PC-9 (cell line): ENCODE measurements around the gene ROBO4. TPM values are rescaled to one million over a fixed set of nuclear protein-coding genes. Genes with fewer than 3 reads are reported as not detected.

ENCODE experiments used
- BruUV-seq: library from RNA; stranded (reverse); fragments of 400-500 nt; replicated peaks from 2 replicates; lab custom pipeline; 2021; lab: Mats Ljungman, UMichigan
- CTCF ChIA-PET: fragments of 300-600 bp; sonication (Branson Sonifier 250); formaldehyde crosslinking; loops from one replicate; lab custom pipeline; 2022; ENCODE audit warnings: antibody characterized with exemption; lab: Charles Lee
- POLR2A ChIA-PET: fragments of 300-600 bp; sonication (Branson Sonifier 250); formaldehyde crosslinking; loops from one replicate; lab custom pipeline; 2022; ENCODE audit warnings: antibody characterized with exemption; ENCODE audit not compliant: unreplicated experiment; lab: Charles Lee
- DNase-seq, 2 experiments: peaks; one replicate each; pipeline versions ENCODE4 v3.0.0 to v3.0.0-alpha.2; 2015 to 2022; ENCODE audit warnings: mixed read lengths in 1 of 2
- H2AFZ ChIP-seq: fragments of 200-600 bp; sonication (generic); 2 replicates; pipeline ENCODE4 v1.8.1; 2017; ENCODE audit warnings: antibody characterized with exemption
- H3F3A ChIP-seq: fragments of 200-600 bp; sonication (generic); 2 replicates; pipeline ENCODE4 v1.8.1; 2017; ENCODE audit warnings: antibody characterized with exemption, mild to moderate bottlenecking, low read depth; ENCODE audit not compliant: insufficient read depth
- H3K27ac ChIP-seq: fragments of 200-600 bp; sonication (generic); 2 replicates; pipeline ENCODE4 v1.6.1; 2016; ENCODE audit warnings: mixed run types
- H3K27me3 ChIP-seq: fragments of 200-600 bp; sonication (generic); 2 replicates; pipeline ENCODE4 v1.6.1; 2016; ENCODE audit warnings: low read depth, mixed run types; ENCODE audit not compliant: insufficient read depth
- H3K36me3 ChIP-seq: fragments of 200-600 bp; sonication (generic); 2 replicates; pipeline ENCODE4 v1.6.1; 2016; ENCODE audit warnings: low read depth, mixed run types
- H3K4me1 ChIP-seq: fragments of 200-600 bp; sonication (generic); replicated peaks from 2 replicates; pipeline ENCODE4 v1.6.1; 2016; ENCODE audit warnings: mixed run types; ENCODE audit not compliant: insufficient read depth
- H3K4me2 ChIP-seq: fragments of 200-600 bp; sonication (generic); 2 replicates; pipeline ENCODE4 v1.6.1; 2017; ENCODE audit warnings: mixed run types
- H3K4me3 ChIP-seq: fragments of 200-600 bp; sonication (generic); 2 replicates; pipeline ENCODE4 v1.6.1; 2016; ENCODE audit warnings: mixed run types
- H3K79me2 ChIP-seq: fragments of 200-600 bp; sonication (generic); 2 replicates; pipeline ENCODE4 v1.6.1; 2017; ENCODE audit warnings: low read depth, mixed run types
- H3K9me2 ChIP-seq: fragments of 200-600 bp; sonication (generic); 2 replicates; pipeline ENCODE4 v1.8.1; 2017; ENCODE audit warnings: mild to moderate bottlenecking; ENCODE audit not compliant: insufficient read depth
- H3K9me3 ChIP-seq: fragments of 200-600 bp; sonication (generic); 2 replicates; pipeline ENCODE4 v1.8.1; 2016; ENCODE audit warnings: low read depth; ENCODE audit not compliant: insufficient read depth
- H4K20me1 ChIP-seq: fragments of 200-600 bp; sonication (generic); 2 replicates; pipeline ENCODE4 v1.8.1; 2017; ENCODE audit not compliant: insufficient read depth
- CTCF ChIP-seq: fragments of 200-600 bp; sonication (generic); conservative IDR thresholded peaks from 2 replicates; pipeline ENCODE4 v1.6.1; 2017; ENCODE audit warnings: mixed run types, antibody characterized with exemption, mild to moderate bottlenecking, moderate library complexity
- EZH2 ChIP-seq: fragments of 200-600 bp; sonication (generic); IDR thresholded peaks from 2 replicates; pipeline ENCODE4 v1.8.0; 2017; ENCODE audit warnings: antibody characterized with exemption, low read depth
- intact Hi-C: fragments of 100-400 bp; cut with micrococcal nuclease; formaldehyde crosslinking; loops from one replicate; pipeline ENCODE4 v1.10.0; 2022; ENCODE audit not compliant: unreplicated experiment
- total RNA-seq: library from RNA; stranded (reverse); gene quantifications from 2 replicates; pipeline ENCODE4 v1.2.3, GENCODE V29; 2021

Gene ROBO4
- total RNA-seq, 1 experiment from 2014 or later = not detected

GRCh38 chr11:124879493-124880289 is 18.0 kb downstream of the ROBO4 start:
- H3K27ac ChIP-seq = no peak overlapping the region
- no peaks in the 10 kb centered on the region for H3K9me2 ChIP-seq
- H3K4me2 ChIP-seq = no peak overlapping the region
- H3K36me3 ChIP-seq = no peaks in the 10 kb centered on the region
- no TSS peak for BruUV-seq
- H3F3A ChIP-seq = no peaks in the 10 kb centered on the region
- no peak overlapping the region for H3K4me3 ChIP-seq
- no peaks in the 10 kb centered on the region for H3K79me2 ChIP-seq
- DNase-seq = no peak
- no peaks in the 10 kb centered on the region for H4K20me1 ChIP-seq
- intact Hi-C loops = loop anchor here (5.0 to 10.0 kb wide), 3 partner anchors 73 to 685 kb away; partner anchors contain the start of genes CCDC15 and EI24
- H2AFZ ChIP-seq = no peak overlapping the region
- ChIA-PET POLR2A (no interaction called here), CTCF (no interaction called here)
- TF ChIP-seq CTCF (no peak), EZH2 (no peak)
- H3K4me1 ChIP-seq = no peaks in the 10 kb centered on the region
- H3K9me3 ChIP-seq = no peaks in the 10 kb centered on the region
- peaks cover 43% of the 10 kb centered on the region for H3K27me3 ChIP-seq

GRCh38 chr11:124878759-124879492 is 18.7 kb downstream of the ROBO4 start:
- H3K36me3 ChIP-seq = no peaks in the 10 kb centered on the region
- no peak overlapping the region for H2AFZ ChIP-seq
- DNase-seq = no peak
- H3K9me3 ChIP-seq = no peaks in the 10 kb centered on the region
- no peak overlapping the region for H3K27ac ChIP-seq
- TF ChIP-seq CTCF (no peak), EZH2 (no peak)
- no peak overlapping the region for H3K4me2 ChIP-seq
- intact Hi-C loops = loop anchor here (5.0 kb wide), 2 partner anchors 73 to 263 kb away; partner anchors contain the start of gene CCDC15
- no peaks in the 10 kb centered on the region for H3K79me2 ChIP-seq
- ChIA-PET CTCF (no interaction called here), POLR2A (no interaction called here)
- H3K27me3 ChIP-seq = peaks cover 48% of the 10 kb centered on the region
- no peaks in the 10 kb centered on the region for H3K4me1 ChIP-seq
- no peak overlapping the region for H3K4me3 ChIP-seq
- H3F3A ChIP-seq = no peaks in the 10 kb centered on the region
- no peaks in the 10 kb centered on the region for H4K20me1 ChIP-seq
- BruUV-seq = no TSS peak
- H3K9me2 ChIP-seq = no peaks in the 10 kb centered on the region

GRCh38 chr11:124877910-124878758 is 19.5 kb downstream of the ROBO4 start:
- POLR2A ChIA-PET = no interaction called here

More at GRCh38 chr11:124877910-124878758, 19.5 kb downstream of the ROBO4 start:
- no peak overlapping the region for H3K4me3 ChIP-seq
- CTCF ChIA-PET = no interaction called here
- H3K4me1 ChIP-seq = no peaks in the 10 kb centered on the region
- no peak for TF ChIP-seq EZH2
- TF ChIP-seq CTCF = no peak
- no peak overlapping the region for H3K4me2 ChIP-seq
- H3K9me3 ChIP-seq = no peaks in the 10 kb centered on the region
- no peaks in the 10 kb centered on the region for H3F3A ChIP-seq
- intact Hi-C loops = loop anchor here (5.0 kb wide), 2 partner anchors 74 to 264 kb away; partner anchors contain the start of gene CCDC15
- no peaks in the 10 kb centered on the region for H4K20me1 ChIP-seq
- no peaks in the 10 kb centered on the region for H3K9me2 ChIP-seq
- peaks cover 55% of the 10 kb centered on the region for H3K27me3 ChIP-seq
- H3K36me3 ChIP-seq = no peaks in the 10 kb centered on the region
- DNase-seq = no peak
- BruUV-seq = no TSS peak
- no peaks in the 10 kb centered on the region for H3K79me2 ChIP-seq
- H3K27ac ChIP-seq = no peak overlapping the region
- H2AFZ ChIP-seq = no peak overlapping the region
